GM12878 (cell line): Measurements from ENCODE around the gene RFX1. TPM values are rescaled to one million over a fixed set of nuclear protein-coding genes. Genes with fewer than 3 reads are reported as not detected.

ENCODE experiments used
- CHD1 ChIP-seq: IDR thresholded peaks from 2 replicates; pipeline ENCODE4 v1.6.1; 2012; ENCODE audit warnings: low read depth, low read length, improper control_type of control experiment
- GABPA ChIP-seq: IDR thresholded peaks from 2 replicates; pipeline ENCODE4 v1.6.1; 2014; ENCODE audit warnings: antibody characterized with exemption, low read depth, mild to moderate bottlenecking, inconsistent platforms
- HDAC2 ChIP-seq: fragments of 200-600 bp; sonication (generic); IDR thresholded peaks from 2 replicates; pipeline ENCODE4 v1.6.1; 2017
- HDAC6 ChIP-seq: fragments of 200-600 bp; sonication (generic); IDR thresholded peaks from one replicate; pipeline ENCODE4 v1.8.0; 2017; ENCODE audit warnings: antibody characterized with exemption; ENCODE audit not compliant: unreplicated experiment
- IRF4 ChIP-seq: IDR thresholded peaks from 2 replicates; pipeline ENCODE4 v1.6.1; 2011; ENCODE audit warnings: low read depth, low read length
- KLF5 ChIP-seq: fragments of 450-650 bp; IDR thresholded peaks from 2 replicates; pipeline ENCODE4 v1.6.1; 2014; ENCODE audit warnings: mild to moderate bottlenecking; ENCODE audit not compliant: partially characterized antibody
- MEF2B ChIP-seq: fragments of 450-650 bp; IDR thresholded peaks from 2 replicates; pipeline ENCODE4 v1.6.1; 2018; ENCODE audit warnings: mild to moderate bottlenecking, moderate library complexity; ENCODE audit not compliant: partially characterized antibody, poor library complexity, severe bottlenecking
- MTA3 ChIP-seq: IDR thresholded peaks from 2 replicates; pipeline ENCODE4 v1.6.1; 2012; ENCODE audit warnings: low read length, inconsistent platforms, borderline replicate concordance
- NR2F1 ChIP-seq: fragments of 450-650 bp; conservative IDR thresholded peaks from 2 replicates; pipeline ENCODE4 v1.6.1; 2017; ENCODE audit warnings: mild to moderate bottlenecking
- SIX5 ChIP-seq: IDR thresholded peaks from 2 replicates; pipeline ENCODE4 v1.6.1; 2011; ENCODE audit warnings: mild to moderate bottlenecking, low read depth, low read length, moderate library complexity; ENCODE audit not compliant: severe bottlenecking
- polyA plus RNA-seq, 11 experiments: library from polyadenylated mRNA; depleted of rRNA in 4 of 11; unstranded in 6 of 11; stranded (reverse) in 5 of 11; fragments of >200 nt; fragmentation: Nextera tagmentation in 4 of 11; fragmentation: Illumina TruSeq in 1 of 11; extraction: Ambion mirVana in 4 of 11; extraction: Trizol in 1 of 11; gene quantifications; 1 replicate in 1 of 11; 2 replicates in 10 of 11; pipeline versions ENCODE4 v1.2.1 to v1.2.3, GENCODE V29; 2011 to 2016; ENCODE audit warnings: inconsistent platforms in 2 of 11, missing spikeins in 2 of 11, low read depth in 1 of 11
- total RNA-seq, 4 experiments: library from RNA; depleted of rRNA in 3 of 4; stranded (reverse); fragments of >200 nt in 3 of 4; fragmentation: Illumina TruSeq in 1 of 4; extraction: Trizol in 1 of 4; gene quantifications; 2 replicates each; pipeline versions ENCODE4 v1.2.1 to v1.2.3, GENCODE V29; 2013 to 2021
- TF ChIP-seq, protein P1 (sequence below): fragments of 450-650 bp; IDR thresholded peaks from 2 replicates; pipeline ENCODE4 v1.6.1; 2018; ENCODE audit warnings: borderline replicate concordance, mild to moderate bottlenecking; ENCODE audit not compliant: partially characterized antibody
- TF ChIP-seq, protein P2 (sequence below): fragments of 450-650 bp; IDR thresholded peaks from 2 replicates; pipeline ENCODE4 v1.6.1; 2018; ENCODE audit warnings: mild to moderate bottlenecking, low read depth, moderate library complexity; ENCODE audit not compliant: partially characterized antibody
- TF ChIP-seq, protein P3 (sequence below): IDR thresholded peaks from 2 replicates; pipeline ENCODE4 v1.6.1; 2011; ENCODE audit warnings: borderline replicate concordance, low read depth, mild to moderate bottlenecking, moderate library complexity, low read length; ENCODE audit not compliant: insufficient read depth, poor library complexity, severe bottlenecking
- TF ChIP-seq, protein P4 (sequence below): IDR thresholded peaks from 2 replicates; pipeline ENCODE4 v1.6.1; 2012; ENCODE audit warnings: low read length, inconsistent platforms
- TF ChIP-seq, protein P5 (sequence below), 3 experiments: IDR thresholded peaks in 2 of 3; conservative IDR thresholded peaks in 1 of 3; 2 replicates each; pipeline ENCODE4 v1.5.1; 2011; ENCODE audit warnings: low read depth in 3 of 3, low read length in 3 of 3, mild to moderate bottlenecking in 3 of 3, control low read depth in 2 of 3, moderate library complexity in 2 of 3, inconsistent platforms in 1 of 3, mixed read lengths in 1 of 3; ENCODE audit not compliant: control insufficient read depth in 2 of 3, insufficient read depth in 1 of 3; ENCODE audit errors: extremely low read depth in 1 of 3
- TF ChIP-seq, protein P6 (sequence below): fragments of 150-350 bp; IDR thresholded peaks from 2 replicates; pipeline ENCODE4 v1.6.1; 2014; ENCODE audit warnings: mild to moderate bottlenecking, low read depth, low read length

Gene RFX1
- total and polyA plus RNA-seq, 10 of the 15 experiments (the other 5 are each of a cell fraction or from before 2014, with no cell fraction given): 0.05 to 11.0 (median 1.5) TPM

DNA sequence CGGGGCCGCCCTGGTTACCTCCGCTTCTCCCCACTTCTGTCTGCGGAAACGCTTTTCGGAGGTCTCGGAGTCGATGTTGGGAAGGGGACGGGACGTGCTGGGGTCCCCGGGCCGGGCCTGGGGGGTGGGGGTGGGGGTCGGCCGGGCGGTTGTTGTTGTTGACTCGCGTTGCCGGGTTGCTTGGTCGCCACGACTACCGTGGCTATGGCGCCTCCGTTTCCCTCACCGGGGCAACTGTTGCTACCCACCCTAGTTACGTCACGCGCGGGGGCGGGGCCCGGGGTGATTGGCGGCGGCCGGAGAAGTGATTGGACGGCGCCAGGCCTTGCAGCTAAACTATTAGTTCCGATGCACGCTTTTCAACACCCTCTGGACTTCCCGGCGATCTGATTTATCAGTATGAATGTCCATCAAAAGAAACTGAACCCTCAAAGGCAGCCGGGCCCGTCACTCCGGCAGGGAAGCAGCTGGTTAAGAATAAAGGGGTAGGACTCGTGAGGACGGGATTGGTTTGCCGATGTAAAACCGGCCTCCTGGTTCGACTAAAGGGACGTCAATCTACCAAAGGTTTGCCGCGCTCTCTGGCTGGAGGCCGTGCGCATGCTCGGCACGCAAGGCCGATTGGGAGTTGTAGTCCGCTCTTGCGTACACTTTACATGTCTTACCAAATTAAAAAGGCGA is at the start of gene RFX1 (continued):
- no peak for TF ChIP-seq HDAC2
- TF ChIP-seq, protein P1, sequence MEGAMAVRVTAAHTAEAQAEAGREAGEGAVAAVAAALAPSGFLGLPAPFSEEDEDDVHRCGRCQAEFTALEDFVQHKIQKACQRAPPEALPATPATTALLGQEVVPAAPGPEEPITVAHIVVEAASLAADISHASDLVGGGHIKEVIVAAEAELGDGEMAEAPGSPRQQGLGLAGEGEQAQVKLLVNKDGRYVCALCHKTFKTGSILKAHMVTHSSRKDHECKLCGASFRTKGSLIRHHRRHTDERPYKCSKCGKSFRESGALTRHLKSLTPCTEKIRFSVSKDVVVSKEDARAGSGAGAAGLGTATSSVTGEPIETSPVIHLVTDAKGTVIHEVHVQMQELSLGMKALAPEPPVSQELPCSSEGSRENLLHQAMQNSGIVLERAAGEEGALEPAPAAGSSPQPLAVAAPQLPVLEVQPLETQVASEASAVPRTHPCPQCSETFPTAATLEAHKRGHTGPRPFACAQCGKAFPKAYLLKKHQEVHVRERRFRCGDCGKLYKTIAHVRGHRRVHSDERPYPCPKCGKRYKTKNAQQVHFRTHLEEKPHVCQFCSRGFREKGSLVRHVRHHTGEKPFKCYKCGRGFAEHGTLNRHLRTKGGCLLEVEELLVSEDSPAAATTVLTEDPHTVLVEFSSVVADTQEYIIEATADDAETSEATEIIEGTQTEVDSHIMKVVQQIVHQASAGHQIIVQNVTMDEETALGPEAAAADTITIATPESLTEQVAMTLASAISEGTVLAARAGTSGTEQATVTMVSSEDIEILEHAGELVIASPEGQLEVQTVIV: peak; percentile 95
- TF ChIP-seq MEF2B: peak; percentile 95
- peak; percentile 83 for TF ChIP-seq GABPA
- TF ChIP-seq, protein P2, sequence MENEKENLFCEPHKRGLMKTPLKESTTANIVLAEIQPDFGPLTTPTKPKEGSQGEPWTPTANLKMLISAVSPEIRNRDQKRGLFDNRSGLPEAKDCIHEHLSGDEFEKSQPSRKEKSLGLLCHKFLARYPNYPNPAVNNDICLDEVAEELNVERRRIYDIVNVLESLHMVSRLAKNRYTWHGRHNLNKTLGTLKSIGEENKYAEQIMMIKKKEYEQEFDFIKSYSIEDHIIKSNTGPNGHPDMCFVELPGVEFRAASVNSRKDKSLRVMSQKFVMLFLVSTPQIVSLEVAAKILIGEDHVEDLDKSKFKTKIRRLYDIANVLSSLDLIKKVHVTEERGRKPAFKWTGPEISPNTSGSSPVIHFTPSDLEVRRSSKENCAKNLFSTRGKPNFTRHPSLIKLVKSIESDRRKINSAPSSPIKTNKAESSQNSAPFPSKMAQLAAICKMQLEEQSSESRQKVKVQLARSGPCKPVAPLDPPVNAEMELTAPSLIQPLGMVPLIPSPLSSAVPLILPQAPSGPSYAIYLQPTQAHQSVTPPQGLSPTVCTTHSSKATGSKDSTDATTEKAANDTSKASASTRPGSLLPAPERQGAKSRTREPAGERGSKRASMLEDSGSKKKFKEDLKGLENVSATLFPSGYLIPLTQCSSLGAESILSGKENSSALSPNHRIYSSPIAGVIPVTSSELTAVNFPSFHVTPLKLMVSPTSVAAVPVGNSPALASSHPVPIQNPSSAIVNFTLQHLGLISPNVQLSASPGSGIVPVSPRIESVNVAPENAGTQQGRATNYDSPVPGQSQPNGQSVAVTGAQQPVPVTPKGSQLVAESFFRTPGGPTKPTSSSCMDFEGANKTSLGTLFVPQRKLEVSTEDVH: peak; percentile 98
- TF ChIP-seq, protein P3, sequence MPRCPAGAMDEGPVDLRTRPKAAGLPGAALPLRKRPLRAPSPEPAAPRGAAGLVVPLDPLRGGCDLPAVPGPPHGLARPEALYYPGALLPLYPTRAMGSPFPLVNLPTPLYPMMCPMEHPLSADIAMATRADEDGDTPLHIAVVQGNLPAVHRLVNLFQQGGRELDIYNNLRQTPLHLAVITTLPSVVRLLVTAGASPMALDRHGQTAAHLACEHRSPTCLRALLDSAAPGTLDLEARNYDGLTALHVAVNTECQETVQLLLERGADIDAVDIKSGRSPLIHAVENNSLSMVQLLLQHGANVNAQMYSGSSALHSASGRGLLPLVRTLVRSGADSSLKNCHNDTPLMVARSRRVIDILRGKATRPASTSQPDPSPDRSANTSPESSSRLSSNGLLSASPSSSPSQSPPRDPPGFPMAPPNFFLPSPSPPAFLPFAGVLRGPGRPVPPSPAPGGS: peak; percentile 2
- no peak; the same call in 1 of the 2 replicates for TF ChIP-seq CHD1
- TF ChIP-seq HDAC6: no peak
- TF ChIP-seq NR2F1: no peak
- TF ChIP-seq KLF5: peak; percentile 99
- TF ChIP-seq, protein P4, sequence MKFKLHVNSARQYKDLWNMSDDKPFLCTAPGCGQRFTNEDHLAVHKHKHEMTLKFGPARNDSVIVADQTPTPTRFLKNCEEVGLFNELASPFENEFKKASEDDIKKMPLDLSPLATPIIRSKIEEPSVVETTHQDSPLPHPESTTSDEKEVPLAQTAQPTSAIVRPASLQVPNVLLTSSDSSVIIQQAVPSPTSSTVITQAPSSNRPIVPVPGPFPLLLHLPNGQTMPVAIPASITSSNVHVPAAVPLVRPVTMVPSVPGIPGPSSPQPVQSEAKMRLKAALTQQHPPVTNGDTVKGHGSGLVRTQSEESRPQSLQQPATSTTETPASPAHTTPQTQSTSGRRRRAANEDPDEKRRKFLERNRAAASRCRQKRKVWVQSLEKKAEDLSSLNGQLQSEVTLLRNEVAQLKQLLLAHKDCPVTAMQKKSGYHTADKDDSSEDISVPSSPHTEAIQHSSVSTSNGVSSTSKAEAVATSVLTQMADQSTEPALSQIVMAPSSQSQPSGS: no peak
- no peak for TF ChIP-seq MTA3
- no peak for TF ChIP-seq IRF4
- peak; percentile 86 for TF ChIP-seq SIX5
- TF ChIP-seq, protein P5, sequence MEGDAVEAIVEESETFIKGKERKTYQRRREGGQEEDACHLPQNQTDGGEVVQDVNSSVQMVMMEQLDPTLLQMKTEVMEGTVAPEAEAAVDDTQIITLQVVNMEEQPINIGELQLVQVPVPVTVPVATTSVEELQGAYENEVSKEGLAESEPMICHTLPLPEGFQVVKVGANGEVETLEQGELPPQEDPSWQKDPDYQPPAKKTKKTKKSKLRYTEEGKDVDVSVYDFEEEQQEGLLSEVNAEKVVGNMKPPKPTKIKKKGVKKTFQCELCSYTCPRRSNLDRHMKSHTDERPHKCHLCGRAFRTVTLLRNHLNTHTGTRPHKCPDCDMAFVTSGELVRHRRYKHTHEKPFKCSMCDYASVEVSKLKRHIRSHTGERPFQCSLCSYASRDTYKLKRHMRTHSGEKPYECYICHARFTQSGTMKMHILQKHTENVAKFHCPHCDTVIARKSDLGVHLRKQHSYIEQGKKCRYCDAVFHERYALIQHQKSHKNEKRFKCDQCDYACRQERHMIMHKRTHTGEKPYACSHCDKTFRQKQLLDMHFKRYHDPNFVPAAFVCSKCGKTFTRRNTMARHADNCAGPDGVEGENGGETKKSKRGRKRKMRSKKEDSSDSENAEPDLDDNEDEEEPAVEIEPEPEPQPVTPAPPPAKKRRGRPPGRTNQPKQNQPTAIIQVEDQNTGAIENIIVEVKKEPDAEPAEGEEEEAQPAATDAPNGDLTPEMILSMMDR (IDR thresholded peaks at IDR 0.05 in 2 of 3, conservative IDR thresholded peaks at IDR 0.05 in 1 of 3; ENCODE audit: control insufficient read depth in 2 of 3, extremely low read depth in 1 of 3, insufficient read depth in 1 of 3, low read depth in 3 of 3, low read length in 3 of 3): no peak
- TF ChIP-seq, protein P6, sequence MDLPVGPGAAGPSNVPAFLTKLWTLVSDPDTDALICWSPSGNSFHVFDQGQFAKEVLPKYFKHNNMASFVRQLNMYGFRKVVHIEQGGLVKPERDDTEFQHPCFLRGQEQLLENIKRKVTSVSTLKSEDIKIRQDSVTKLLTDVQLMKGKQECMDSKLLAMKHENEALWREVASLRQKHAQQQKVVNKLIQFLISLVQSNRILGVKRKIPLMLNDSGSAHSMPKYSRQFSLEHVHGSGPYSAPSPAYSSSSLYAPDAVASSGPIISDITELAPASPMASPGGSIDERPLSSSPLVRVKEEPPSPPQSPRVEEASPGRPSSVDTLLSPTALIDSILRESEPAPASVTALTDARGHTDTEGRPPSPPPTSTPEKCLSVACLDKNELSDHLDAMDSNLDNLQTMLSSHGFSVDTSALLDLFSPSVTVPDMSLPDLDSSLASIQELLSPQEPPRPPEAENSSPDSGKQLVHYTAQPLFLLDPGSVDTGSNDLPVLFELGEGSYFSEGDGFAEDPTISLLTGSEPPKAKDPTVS: peak; percentile 72
